Karpas-422 (cell line): ENCODE measurements around the gene DCTN4. TPM values are rescaled to one million over a fixed set of nuclear protein-coding genes. Genes with fewer than 3 reads are reported as not detected.
"Not testable (repeated sequence)": the region's sequence is repeated elsewhere in the genome, so short reads cannot be mapped to it uniquely, and the experiment has no call there.

Experiments
- DNase-seq: peaks from one replicate; pipeline ENCODE4 v3.0.0-alpha.2; 2015
- H2AFZ ChIP-seq: fragments of 200-600 bp; sonication (generic); 2 replicates; pipeline ENCODE4 v1.6.1; 2014; ENCODE audit warnings: antibody characterized with exemption, low read length, mixed read lengths
- H3K27ac ChIP-seq: fragments of 200-600 bp; sonication (generic); 2 replicates; pipeline ENCODE4 v1.5.1; 2014; ENCODE audit warnings: mild to moderate bottlenecking, low read length, moderate library complexity
- H3K27me3 ChIP-seq: fragments of 200-600 bp; sonication (generic); 2 replicates; pipeline ENCODE4 v1.6.1; 2014; ENCODE audit warnings: low read length, mixed read lengths
- H3K36me3 ChIP-seq: fragments of 200-600 bp; sonication (generic); 2 replicates; pipeline ENCODE4 v1.6.1; 2014; ENCODE audit warnings: low read length, mixed read lengths; ENCODE audit not compliant: insufficient read depth
- H3K4me1 ChIP-seq: fragments of 200-600 bp; sonication (generic); 2 replicates; pipeline ENCODE4 v1.6.1; 2014; ENCODE audit warnings: mild to moderate bottlenecking, low read length, mixed read lengths
- H3K4me2 ChIP-seq: fragments of 200-600 bp; sonication (generic); 2 replicates; pipeline ENCODE4 v1.6.1; 2014; ENCODE audit warnings: low read length, low read depth, mild to moderate bottlenecking; ENCODE audit not compliant: poor library complexity, severe bottlenecking
- H3K4me3 ChIP-seq: fragments of 200-600 bp; sonication (generic); 2 replicates; pipeline ENCODE4 v1.5.1; 2014; ENCODE audit warnings: mild to moderate bottlenecking, antibody characterized with exemption, low read length, mixed read lengths
- H3K79me2 ChIP-seq: fragments of 200-600 bp; sonication (generic); 2 replicates; pipeline ENCODE4 v1.6.1; 2014; ENCODE audit warnings: mild to moderate bottlenecking, low read length, mixed read lengths
- H3K9ac ChIP-seq: fragments of 200-600 bp; sonication (generic); 2 replicates; pipeline ENCODE4 v1.6.0; 2014; ENCODE audit warnings: low read length
- H3K9me2 ChIP-seq: fragments of 200-600 bp; sonication (generic), shearing (Covaris generic); replicated peaks from 2 replicates; pipeline ENCODE4 v1.6.0; 2014; ENCODE audit warnings: mild to moderate bottlenecking, low read length, moderate library complexity; ENCODE audit not compliant: insufficient read depth
- H3K9me3 ChIP-seq: fragments of 300-700, 200-600 bp; sonication (generic); 2 replicates; pipeline ENCODE4 v1.6.1; 2014; ENCODE audit warnings: low read length, mixed read lengths
- H4K20me1 ChIP-seq: fragments of 200-600 bp; sonication (generic); 2 replicates; pipeline ENCODE4 v1.6.1; 2014; ENCODE audit warnings: mild to moderate bottlenecking, antibody characterized with exemption, low read length, low read depth; ENCODE audit not compliant: insufficient read depth
- total RNA-seq: library from RNA; depleted of rRNA; stranded (reverse); fragments of >200 nt; shearing (Covaris generic); gene quantifications from 2 replicates; pipeline ENCODE4 v1.2.3, GENCODE V29; 2014; ENCODE audit warnings: low replicate concordance

Gene DCTN4
- total RNA-seq, 1 experiment from 2014 or later = 37.5 TPM

GRCh38 chr5:150758203-150758530, 650 bp downstream of the DCTN4 start:
- H3K27me3 ChIP-seq = no peaks in the 10 kb centered on the region
- H3K4me3 ChIP-seq = peak overlapping the region; percentile 93
- H3K9me3 ChIP-seq = no peaks in the 10 kb centered on the region
- H4K20me1 ChIP-seq = no peaks in the 10 kb centered on the region
- DNase-seq = no peak
- peaks cover 24% of the 10 kb centered on the region for H3K36me3 ChIP-seq
- peaks cover 51% of the 10 kb centered on the region for H3K79me2 ChIP-seq
- H3K4me1 ChIP-seq = peaks cover 18% of the 10 kb centered on the region
- peak overlapping the region; percentile 63 for H3K27ac ChIP-seq
- peak overlapping the region; percentile 72 for H3K4me2 ChIP-seq
- H2AFZ ChIP-seq = peak overlapping the region; percentile 11; the same call in 1 of the 2 replicates
- peak overlapping the region; percentile 82 for H3K9ac ChIP-seq
- no peaks in the 10 kb centered on the region for H3K9me2 ChIP-seq

- peak overlapping the region; percentile 93 for H3K4me3 ChIP-seq
- peaks cover 18% of the 10 kb centered on the region for H3K4me1 ChIP-seq
- H3K27ac ChIP-seq = no peak overlapping the region
- H3K9ac ChIP-seq = peak overlapping the region; percentile 82
- no peak for DNase-seq
- H3K9me3 ChIP-seq = no peaks in the 10 kb centered on the region
- no peaks in the 10 kb centered on the region for H3K27me3 ChIP-seq
- no peaks in the 10 kb centered on the region for H3K9me2 ChIP-seq
- no peak overlapping the region for H2AFZ ChIP-seq
- no peaks in the 10 kb centered on the region for H4K20me1 ChIP-seq
- peaks cover 30% of the 10 kb centered on the region for H3K36me3 ChIP-seq
- H3K79me2 ChIP-seq = peaks cover 58% of the 10 kb centered on the region
- peak overlapping the region; percentile 72 for H3K4me2 ChIP-seq
Measured at GRCh38 chr5:150757087-150757649, 1.6 kb downstream of the DCTN4 start.

- Histone ChIP-seq H3K36me3 (peaks cover 61% of the 10 kb centered on the region), H3K9ac (no peak overlapping the region), H3K27ac (no peak overlapping the region), H3K4me1 (peaks cover 12% of the 10 kb centered on the region), H3K9me3 (no peaks in the 10 kb centered on the region), H3K9me2 (no peaks in the 10 kb centered on the region), H3K4me3 (no peak overlapping the region), H3K4me2 (no peak overlapping the region), H3K79me2 (peaks cover 87% of the 10 kb centered on the region), H3K27me3 (no peaks in the 10 kb centered on the region), H2AFZ (no peak overlapping the region), H4K20me1 (no peaks in the 10 kb centered on the region)
- DNase-seq = no peak
Measured at GRCh38 chr5:150753863-150754262, 5.0 kb downstream of the DCTN4 start.

- H3K79me2 ChIP-seq = peaks cover 88% of the 10 kb centered on the region
- H3K36me3 ChIP-seq = peaks cover 62% of the 10 kb centered on the region
- peaks cover 12% of the 10 kb centered on the region for H3K4me1 ChIP-seq
Measured at GRCh38 chr5:150753463-150753862, 5.4 kb downstream of the DCTN4 start.

GRCh38 chr5:150751096-150751891, 7.5 kb downstream of the DCTN4 start:
- no peaks in the 10 kb centered on the region for H3K27me3 ChIP-seq
- H3K36me3 ChIP-seq = peaks cover 59% of the 10 kb centered on the region
- no peak overlapping the region for H3K4me2 ChIP-seq
- no peak overlapping the region for H2AFZ ChIP-seq
- no peak overlapping the region for H3K27ac ChIP-seq
- H3K4me1 ChIP-seq = no peaks in the 10 kb centered on the region
- no peak for DNase-seq
- H3K79me2 ChIP-seq = peaks cover 68% of the 10 kb centered on the region
- no peak overlapping the region for H3K9ac ChIP-seq
- H3K9me3 ChIP-seq = no peaks in the 10 kb centered on the region
- H4K20me1 ChIP-seq = no peaks in the 10 kb centered on the region
- no peaks in the 10 kb centered on the region for H3K9me2 ChIP-seq
- H3K4me3 ChIP-seq = no peak overlapping the region

More at GRCh38 chr5:150753463-150753862, 5.4 kb downstream of the DCTN4 start:
- Histone ChIP-seq H3K27ac (no peak overlapping the region), H4K20me1 (no peaks in the 10 kb centered on the region), H3K4me2 (no peak overlapping the region), H3K9me2 (no peaks in the 10 kb centered on the region), H3K4me3 (no peak overlapping the region), H3K9me3 (no peaks in the 10 kb centered on the region), H3K27me3 (no peaks in the 10 kb centered on the region), H2AFZ (no peak overlapping the region), H3K9ac (no peak overlapping the region)
- DNase-seq = no peak

- peaks cover 61% of the 10 kb centered on the region for H3K79me2 ChIP-seq
- no peak overlapping the region for H3K4me2 ChIP-seq
- H3K27me3 ChIP-seq = no peaks in the 10 kb centered on the region
- H4K20me1 ChIP-seq = no peaks in the 10 kb centered on the region
- no peaks in the 10 kb centered on the region for H3K9me3 ChIP-seq
- H3K27ac ChIP-seq = no peak overlapping the region
- no peak overlapping the region for H2AFZ ChIP-seq
- H3K9me2 ChIP-seq = no peaks in the 10 kb centered on the region
- peaks cover 54% of the 10 kb centered on the region for H3K36me3 ChIP-seq
- DNase-seq = no peak
- no peak overlapping the region for H3K9ac ChIP-seq
- H3K4me3 ChIP-seq = no peak overlapping the region
- H3K4me1 ChIP-seq = no peaks in the 10 kb centered on the region
Measured at GRCh38 chr5:150750469-150750868, 8.3 kb downstream of the DCTN4 start.

GRCh38 chr5:150743142-150743488, 15.7 kb downstream of the DCTN4 start:
- H3K27me3 ChIP-seq, H3K4me2 ChIP-seq, H3K9me3 ChIP-seq, H3K9me2 ChIP-seq, H3K4me1 ChIP-seq, H3K4me3 ChIP-seq, H2AFZ ChIP-seq, H3K27ac ChIP-seq, DNase-seq, H3K9ac ChIP-seq, H4K20me1 ChIP-seq: not testable (repeated sequence)
- peaks cover 42% of the 10 kb centered on the region for H3K79me2 ChIP-seq
- H3K36me3 ChIP-seq = peaks cover 25% of the 10 kb centered on the region

- not testable (repeated sequence) for H2AFZ ChIP-seq, DNase-seq, H3K4me2 ChIP-seq, H3K27me3 ChIP-seq, H3K4me1 ChIP-seq, H4K20me1 ChIP-seq, H3K4me3 ChIP-seq, H3K9me3 ChIP-seq, H3K9me2 ChIP-seq, H3K27ac ChIP-seq, H3K9ac ChIP-seq
- Histone ChIP-seq H3K79me2 (peaks cover 47% of the 10 kb centered on the region), H3K36me3 (peaks cover 26% of the 10 kb centered on the region)
Measured at GRCh38 chr5:150742455-150743141, 16.2 kb downstream of the DCTN4 start.
